Measurements from ENCODE around the gene SPOCK2. TPM values are rescaled to one million over a fixed set of nuclear protein-coding genes. Genes with fewer than 3 reads are reported as not detected.

SPOCK2 gene
- total and polyA plus RNA-seq, 7 donors = 1.8 to 5.3 (median 3.3) TPM

- intact Hi-C loops (cut with DNase I) = loop anchor here in 1 of 2 donors (5.0 kb wide), 1 partner anchor 51 kb away; no protein-coding TSS in a partner anchor
- no peak for TF ChIP-seq CTCF (IDR thresholded peaks at IDR 0.05)
- no peak overlapping the region for H3K27ac ChIP-seq
- no peak overlapping the region for H3K4me3 ChIP-seq
- no peak for DNase-seq
- H3K36me3 ChIP-seq (ENCODE audit: insufficient read depth in 1 of 2, low read depth in 1 of 2) = peaks cover 0 to 15% of the 10 kb centered on the region in 2 donors
- no peak for ATAC-seq
- H3K9me3 ChIP-seq = no peaks in the 10 kb centered on the region
- WGBS, 3 donors = 91 to 94% (median 92%) methylated on average over 2 of the region's 2 CpGs
- H3K27me3 ChIP-seq (ENCODE audit: insufficient read depth in 3 of 3, low read length in 2 of 3) = no peaks in the 10 kb centered on the region
- H3K4me1 ChIP-seq = peaks cover 13% of the 10 kb centered on the region
These were observed 18.0 kb upstream of the SPOCK2 start for GRCh38 chr10:72106154-72106849.

GRCh38 chr10:72105710-72106109 lies 17.4 kb upstream of the SPOCK2 start:
- TF ChIP-seq CTCF (IDR thresholded peaks at IDR 0.05) = no peak
- Histone ChIP-seq H3K36me3 (ENCODE audit: insufficient read depth in 1 of 2, low read depth in 1 of 2) (peaks cover 0 to 21% of the 10 kb centered on the region in 2 donors), H3K27ac (no peak overlapping the region), H3K27me3 (ENCODE audit: insufficient read depth in 3 of 3, low read length in 2 of 3) (no peaks in the 10 kb centered on the region), H3K4me3 (no peak overlapping the region), H3K9me3 (no peaks in the 10 kb centered on the region), H3K4me1 (peaks cover 13% of the 10 kb centered on the region)
- ATAC-seq = peak in 3 of 4 donors; percentile 19 to 72 (median 42)
- 47 to 80% (median 52%) methylated on average over 5 of the region's 5 CpGs for WGBS, 3 donors
- DNase-seq = no peak
- intact Hi-C loops (cut with DNase I) = loop anchor here in 1 of 2 donors (5.0 kb wide), 1 partner anchor 52 kb away; no protein-coding TSS in a partner anchor

- intact Hi-C loops (cut with DNase I) = loop anchor here in 1 of 2 donors (5.0 kb wide), 1 partner anchor 52 kb away; no protein-coding TSS in a partner anchor
- WGBS, 3 donors = 79 to 98% (median 85%) methylated on average over 9 of the region's 9 CpGs
- peak in 2 of 4 donors; percentile 10 to 29 for ATAC-seq
- peak overlapping the region; percentile 11 for H3K27ac ChIP-seq
- DNase-seq = no peak
- H3K4me3 ChIP-seq = no peak overlapping the region
- no peaks in the 10 kb centered on the region for H3K27me3 ChIP-seq (ENCODE audit: insufficient read depth in 3 of 3, low read length in 2 of 3)
- H3K36me3 ChIP-seq (ENCODE audit: insufficient read depth in 1 of 2, low read depth in 1 of 2) = peaks cover 0 to 23% of the 10 kb centered on the region in 2 donors
- H3K9me3 ChIP-seq = no peaks in the 10 kb centered on the region
- no peak for TF ChIP-seq CTCF (IDR thresholded peaks at IDR 0.05)
- peaks cover 13% of the 10 kb centered on the region for H3K4me1 ChIP-seq
These were observed 16.7 kb upstream of the SPOCK2 start for GRCh38 chr10:72105098-72105475.

GRCh38 chr10:72104472-72105097 lies 16.2 kb upstream of the SPOCK2 start:
- ATAC-seq = peak in 2 of 4 donors; percentile 60 to 77
- Histone ChIP-seq H3K36me3 (ENCODE audit: insufficient read depth in 1 of 2, low read depth in 1 of 2) (peaks cover 0 to 28% of the 10 kb centered on the region in 2 donors), H3K9me3 (no peaks in the 10 kb centered on the region), H3K27me3 (ENCODE audit: insufficient read depth in 3 of 3, low read length in 2 of 3) (no peaks in the 10 kb centered on the region), H3K4me1 (peaks cover 13% of the 10 kb centered on the region), H3K27ac (peak overlapping the region; percentile 11), H3K4me3 (no peak overlapping the region)
- TF ChIP-seq CTCF (IDR thresholded peaks at IDR 0.05) = no peak
- WGBS, 3 donors = 29 to 47% (median 32%) methylated on average over 8 of the region's 8 CpGs
- intact Hi-C loops (cut with DNase I) = loop anchor here in 1 of 2 donors (5.0 kb wide), 1 partner anchor 53 kb away; no protein-coding TSS in a partner anchor
- no peak for DNase-seq
